H1 (cell line): ENCODE results near the gene VAV2. TPM values are rescaled to one million over a fixed set of nuclear protein-coding genes. Genes with fewer than 3 reads are reported as not detected.

ENCODE experiments used
- CTCF ChIA-PET: fragments of 300-600 bp; sonication (Branson Sonifier 250); formaldehyde crosslinking; loops from one replicate; lab custom pipeline; 2021; ENCODE audit not compliant: partially characterized antibody; lab: Charles Lee
- POLR2A ChIA-PET: fragments of 300-600 bp; sonication (Branson Sonifier 250); formaldehyde crosslinking; loops from one replicate; lab custom pipeline; 2021; ENCODE audit warnings: inconsistent platforms; ENCODE audit not compliant: partially characterized antibody; lab: Charles Lee
- DNase-seq, 2 experiments: peaks; one replicate each; pipeline versions ENCODE4 v3.0.0 to v3.0.0-alpha.2; 2010 to 2022; ENCODE audit warnings: low spot score in 2 of 2, low read depth in 1 of 2, mixed read lengths in 1 of 2
- FAIRE-seq: peaks from 2 replicates; lab custom pipeline; 2011; peaks lifted over from hg19 to GRCh38; lab: Jason Lieb, UNC
- H2AFZ ChIP-seq: 2 replicates; pipeline ENCODE4 v1.8.1; 2012; ENCODE audit warnings: low read length, inconsistent platforms
- H2AK5ac ChIP-seq: 2 replicates; pipeline ENCODE4 v1.6.1; 2013; ENCODE audit warnings: low read depth, low read length
- H2BK120ac ChIP-seq: replicated peaks from 2 replicates; pipeline ENCODE3; 2013; ENCODE audit warnings: low read depth, low read length, inconsistent platforms
- H2BK12ac ChIP-seq: 2 replicates; pipeline ENCODE4 v1.6.1; 2013; ENCODE audit warnings: low read depth, low read length
- H2BK15ac ChIP-seq: 2 replicates; pipeline ENCODE4 v1.6.1; 2013; ENCODE audit warnings: low read length
- H2BK20ac ChIP-seq: 2 replicates; pipeline ENCODE4 v1.6.1; 2013; ENCODE audit warnings: low read length
- H2BK5ac ChIP-seq: 2 replicates; pipeline ENCODE4 v1.6.1; 2013; ENCODE audit warnings: low read depth, low read length
- H3K14ac ChIP-seq: 2 replicates; pipeline ENCODE4 v1.6.1; 2013; ENCODE audit warnings: inconsistent platforms; ENCODE audit not compliant: insufficient read length
- H3K18ac ChIP-seq: 2 replicates; pipeline ENCODE4 v1.6.1; 2013; ENCODE audit warnings: low read length; ENCODE audit errors: extremely low read depth
- H3K23ac ChIP-seq: 2 replicates; pipeline ENCODE4 v1.6.1; 2013; ENCODE audit warnings: inconsistent platforms; ENCODE audit not compliant: insufficient read length
- H3K23me2 ChIP-seq: 2 replicates; pipeline ENCODE4 v1.6.1; 2013; ENCODE audit warnings: low read depth, low read length
- H3K27ac ChIP-seq: 2 replicates; pipeline ENCODE4 v1.6.1; 2011; ENCODE audit warnings: low read depth, low read length, inconsistent platforms
- H3K27me3 ChIP-seq, 4 experiments: replicated peaks in 1 of 4; 1 replicate in 1 of 4; 2 replicates in 3 of 4; pipeline versions ENCODE4 v1.6.1 to v1.8.1; 2011 to 2013; ENCODE audit warnings: low read length in 3 of 4, mild to moderate bottlenecking in 3 of 4, inconsistent platforms in 2 of 4, mixed read lengths in 2 of 4, moderate library complexity in 1 of 4; ENCODE audit not compliant: control insufficient read depth in 3 of 4, insufficient read depth in 3 of 4; ENCODE audit errors: extremely low read depth in 1 of 4
- H3K36me3 ChIP-seq, 4 experiments: 2 replicates each; pipeline versions ENCODE4 v1.6.1 to v1.8.1; 2011 to 2013; ENCODE audit warnings: mild to moderate bottlenecking in 4 of 4, low read length in 3 of 4, moderate library complexity in 2 of 4, control low read depth in 1 of 4, inconsistent platforms in 1 of 4; ENCODE audit not compliant: insufficient read depth in 4 of 4, control insufficient read depth in 2 of 4
- H3K4ac ChIP-seq: replicated peaks from 2 replicates; pipeline ENCODE3; 2013; ENCODE audit warnings: low read length, low read depth, mixed read lengths, inconsistent platforms; ENCODE audit not compliant: insufficient read length
- H3K4me1 ChIP-seq, 4 experiments: replicated peaks in 1 of 4; 1 replicate in 1 of 4; 2 replicates in 3 of 4; pipeline versions ENCODE4 v1.6.1 to v1.8.1; 2011 to 2013; ENCODE audit warnings: low read length in 3 of 4, inconsistent platforms in 2 of 4, mixed read lengths in 1 of 4; ENCODE audit not compliant: insufficient read depth in 4 of 4, control insufficient read depth in 3 of 4
- H3K4me2 ChIP-seq, 2 experiments: 2 replicates each; pipeline versions ENCODE4 v1.6.1 to v1.8.1; 2011 to 2013; ENCODE audit warnings: low read depth in 2 of 2, low read length in 2 of 2, control low read depth in 1 of 2, inconsistent platforms in 1 of 2, mild to moderate bottlenecking in 1 of 2; ENCODE audit not compliant: insufficient read depth in 1 of 2
- H3K4me3 ChIP-seq, 4 experiments: fragments of 200-600, 300-600 bp in 1 of 4; sonication (generic), shearing (Covaris generic), sonication (Bioruptor Twin) in 1 of 4; 2 replicates each; pipeline versions ENCODE4 v1.5.1 to v1.8.1; 2011 to 2016; ENCODE audit warnings: low read length in 4 of 4, low read depth in 3 of 4, control low read depth in 2 of 4, inconsistent platforms in 2 of 4, mild to moderate bottlenecking in 2 of 4, mixed read lengths in 1 of 4, moderate library complexity in 1 of 4; ENCODE audit not compliant: insufficient read depth in 2 of 4; ENCODE audit errors: extremely low read depth in 1 of 4
- H3K56ac ChIP-seq: replicated peaks from 2 replicates; pipeline ENCODE3; 2013; ENCODE audit warnings: low read depth, mild to moderate bottlenecking, mixed read lengths, low read length, inconsistent platforms; ENCODE audit not compliant: insufficient read length
- H3K79me1 ChIP-seq: 2 replicates; pipeline ENCODE4 v1.6.1; 2013; ENCODE audit warnings: low read depth, low read length, control low read depth
- H3K79me2 ChIP-seq, 2 experiments: 2 replicates each; pipeline versions ENCODE4 v1.6.1 to v1.8.1; 2012 to 2013; ENCODE audit warnings: low read length in 2 of 2, mild to moderate bottlenecking in 2 of 2, inconsistent platforms in 1 of 2; ENCODE audit not compliant: insufficient read depth in 2 of 2, control insufficient read depth in 1 of 2
- H3K9ac ChIP-seq, 4 experiments: replicated peaks in 1 of 4; 1 replicate in 1 of 4; 2 replicates in 3 of 4; pipeline versions ENCODE4 v1.6.1 to v1.8.1; 2011 to 2013; ENCODE audit warnings: low read depth in 3 of 4, low read length in 3 of 4, control low read depth in 2 of 4, mild to moderate bottlenecking in 2 of 4, moderate library complexity in 2 of 4, inconsistent platforms in 1 of 4; ENCODE audit errors: extremely low read depth in 1 of 4
- H3K9me3 ChIP-seq, 2 experiments: 2 replicates each; pipeline versions ENCODE4 v1.6.1 to v1.8.1; 2012 to 2013; ENCODE audit warnings: mild to moderate bottlenecking in 2 of 2, moderate library complexity in 2 of 2, control low read depth in 1 of 2, inconsistent platforms in 1 of 2, low read depth in 1 of 2, low read length in 1 of 2, mixed read lengths in 1 of 2; ENCODE audit not compliant: insufficient read depth in 2 of 2
- H4K20me1 ChIP-seq, 2 experiments: replicated peaks in 1 of 2; 2 replicates each; pipeline versions ENCODE3 to v1.8.1; 2011 to 2013; ENCODE audit warnings: inconsistent platforms in 2 of 2, low read length in 2 of 2, mild to moderate bottlenecking in 1 of 2; ENCODE audit not compliant: insufficient read depth in 2 of 2, control insufficient read depth in 1 of 2
- H4K5ac ChIP-seq: 2 replicates; pipeline ENCODE4 v1.6.1; 2013; ENCODE audit warnings: low read length, low read depth, mixed read lengths, inconsistent platforms; ENCODE audit not compliant: insufficient read length
- H4K8ac ChIP-seq: 2 replicates; pipeline ENCODE4 v1.8.0; 2013; ENCODE audit warnings: mild to moderate bottlenecking, moderate library complexity, low read length, inconsistent platforms; ENCODE audit not compliant: insufficient read depth; ENCODE audit errors: extremely low read depth
- H4K91ac ChIP-seq: replicated peaks from 2 replicates; pipeline ENCODE3; 2013; ENCODE audit warnings: low read length, mixed read lengths, inconsistent platforms; ENCODE audit not compliant: insufficient read length
- ATF2 ChIP-seq: IDR thresholded peaks from 2 replicates; pipeline ENCODE4 v1.6.1; 2012; ENCODE audit warnings: low read length, inconsistent platforms
- CBX8 ChIP-seq: fragments of 300-800, 300-1000 bp; sonication (generic); IDR thresholded peaks from 2 replicates; pipeline ENCODE4 v1.7.1; 2016; ENCODE audit warnings: low read depth, low read length, borderline replicate concordance
- KDM5A ChIP-seq: fragments of 200-600 bp; IDR thresholded peaks from 2 replicates; pipeline ENCODE4 v1.7.1; 2012; ENCODE audit warnings: mild to moderate bottlenecking, low read length, inconsistent platforms, mixed read lengths
- NRF1 ChIP-seq: IDR thresholded peaks from 2 replicates; pipeline ENCODE4 v1.6.1; 2011; ENCODE audit warnings: mild to moderate bottlenecking, low read depth, low read length, improper control_type of control experiment
- SAP30 ChIP-seq: fragments of 300-600 bp; sonication (generic); IDR thresholded peaks from 2 replicates; pipeline ENCODE4 v1.7.1; 2012; ENCODE audit warnings: low read length, moderate library complexity, mild to moderate bottlenecking, inconsistent platforms; ENCODE audit not compliant: insufficient read depth, insufficient replicate concordance
- WGBS, 2 experiments: shearing (Covaris generic) in 1 of 2; methylation state at CpG; one replicate each; pipeline versions ENCODE4 v1.1.6 to v1.1.7; 2013 to 2015; ENCODE audit warnings: low lambda C conversion rate in 2 of 2, mixed read lengths in 2 of 2, inconsistent platforms in 1 of 2, low coverage in 1 of 2, missing lambda C conversion rate in 1 of 2; ENCODE audit not compliant: insufficient replicate concordance in 2 of 2, insufficient coverage in 1 of 2, insufficient read length in 1 of 2; ENCODE audit errors: extremely low coverage in 1 of 2, missing lambda C conversion rate in 1 of 2; 5-methylcytosine and 5-hydroxymethylcytosine counted together
- polyA plus RNA-seq, 7 experiments: library from polyadenylated mRNA; depleted of rRNA in 3 of 7; stranded (reverse) in 5 of 7; unstranded in 2 of 7; fragments of >200 nt in 5 of 7; fragments of 200-250 nt in 2 of 7; gene quantifications; 1 replicate in 5 of 7; 2 replicates in 1 of 7; 4 replicates in 1 of 7; pipeline versions ENCODE4 v1.2.1 to v1.2.3, GENCODE V29; 2011 to 2013; ENCODE audit warnings: missing spikeins in 2 of 7, mixed read lengths in 2 of 7
- total RNA-seq: library from RNA; stranded (reverse); fragmentation: NEBNext Ultra II Directional; extraction: Animal tissue kit (Norgen Biotek cat#: 25700); gene quantifications from 2 replicates; pipeline ENCODE4 v1.2.1, GENCODE V29; 2021

Gene VAV2
- total and polyA plus RNA-seq, 2 of the 8 experiments (the other 6 are each of a cell fraction or from before 2014, with no cell fraction given), result 13.6 to 37.6 TPM

- Histone ChIP-seq H2BK20ac (no peak overlapping the region), H3K4me3 (no peak overlapping the region), H3K27ac (no peak overlapping the region), H4K8ac (no peak overlapping the region), H3K79me1 (peaks cover 17% of the 10 kb centered on the region), H3K4me1 (peaks cover 0 to 19% (median 10%) of the 10 kb centered on the region in 4 experiments; a peak in 5 of 7 replicates), H2AFZ (no peak overlapping the region), H3K36me3 (no peaks in the 10 kb centered on the region), H3K79me2 (peaks cover 20 to 86% of the 10 kb centered on the region in 2 experiments; a peak in 3 of 4 replicates), H3K9me3 (no peaks in the 10 kb centered on the region), H3K18ac (no peak overlapping the region), H3K4ac (no peak overlapping the region), H2BK15ac (no peak overlapping the region), H4K5ac (no peak overlapping the region), H2BK12ac (no peak overlapping the region), H2BK5ac (0 out of 2 replicates have a peak overlapping the region, but pooled peaks have one; percentile 35), H4K20me1 (peaks cover 29 to 36% of the 10 kb centered on the region in 2 experiments), H4K91ac (no peak overlapping the region), H3K56ac (no peak overlapping the region), H3K23me2 (peaks cover 2% of the 10 kb centered on the region; the same call in 1 of the 2 replicates), H2BK120ac (no peak overlapping the region), H3K14ac (no peak overlapping the region), H3K4me2 (no peak overlapping the region), H2AK5ac (no peak overlapping the region), H3K9ac (no peak overlapping the region), H3K27me3 (no peaks in the 10 kb centered on the region), H3K23ac (no peak overlapping the region)
- FAIRE-seq (no peak), DNase-seq (no peak)
- WGBS, 2 experiments, result 87% methylated on average over 13 of the region's 13 CpGs; no CpG with 5 or more reads in 1 of the 2 experiments
- POLR2A ChIA-PET, result no interaction called here
- CTCF ChIA-PET, result interaction anchor here (1.1 kb wide), 1 partner anchor 183 kb away, joined by 3 read pairs; no protein-coding TSS in a partner anchor
- TF ChIP-seq ATF2, result no peak
- no peak for TF ChIP-seq NRF1
- no peak for TF ChIP-seq SAP30
- no peak for TF ChIP-seq CBX8
- TF ChIP-seq KDM5A, result no peak
These were observed 5.2 kb downstream of the VAV2 start for GRCh38 chr9:133986774-133987445.
